Activated naive CD8-positive, alpha-beta T cell treated with anti-CD3 and anti-CD28 coated beads, Interleukin-2, amount 10 ng/mL, durations not matched to agents 7 days and 5 days (primary cell): ENCODE data around the gene SERTAD2. TPM values are rescaled to one million over a fixed set of nuclear protein-coding genes. Genes with fewer than 3 reads are reported as not detected.
A peak's percentile ranks its signal among the peaks of the same experiment; 100 is the strongest.

Experiments
- ATAC-seq: fragments of 150-1000 bp; cut with Tn5 transposase; one replicate; pipeline ENCODE4 v1.10.0; 2021; ENCODE audit warnings: low read depth, moderate library complexity
- POLR2A ChIA-PET: fragments of 350-600 bp; sonication (Branson Sonifier 250); formaldehyde crosslinking; loops from one replicate; lab custom pipeline; 2021; ENCODE audit warnings: antibody characterized with exemption; lab: Charles Lee
- DNase-seq: peaks from one replicate; pipeline ENCODE4 v3.0.0; 2021
- H3K27ac Mint-ChIP-seq: one replicate; pipeline ENCODE4 v1.8.0; 2022; ENCODE audit warnings: mild to moderate bottlenecking, mixed read lengths
- H3K27me3 Mint-ChIP-seq: one replicate; pipeline ENCODE4 v1.8.0; 2022; ENCODE audit warnings: mild to moderate bottlenecking, moderate library complexity, mixed read lengths
- H3K36me3 Mint-ChIP-seq: one replicate; pipeline ENCODE4 v1.8.0; 2021; ENCODE audit warnings: mild to moderate bottlenecking, mixed read lengths
- H3K4me1 Mint-ChIP-seq: one replicate; pipeline ENCODE4 v1.8.0; 2021; ENCODE audit warnings: mixed read lengths
- H3K4me3 Mint-ChIP-seq: one replicate; pipeline ENCODE4 v1.8.0; 2022; ENCODE audit warnings: mild to moderate bottlenecking, moderate library complexity, mixed read lengths
- H3K9me3 Mint-ChIP-seq: one replicate; pipeline ENCODE4 v1.8.0; 2021; ENCODE audit warnings: mixed read lengths
- total RNA-seq, 2 experiments: library from RNA; stranded (reverse); gene quantifications; one replicate each; pipeline ENCODE4 v1.2.3, GENCODE V29; 2021

Gene SERTAD2
- total RNA-seq, 2 experiments from 2014 or later: 27.0 to 27.7 TPM

GRCh38 chr2:64617631-64618151 lies 36.0 kb downstream of the SERTAD2 start:
- H3K9me3 Mint-ChIP-seq: no peaks in the 10 kb centered on the region
- ATAC-seq (no peak), DNase-seq (peak; percentile 9)
- no peak overlapping the region for H3K27ac Mint-ChIP-seq
- peaks cover 18% of the 10 kb centered on the region for H3K27me3 Mint-ChIP-seq
- H3K4me1 Mint-ChIP-seq: peaks cover 3% of the 10 kb centered on the region
- H3K4me3 Mint-ChIP-seq: no peak overlapping the region
- H3K36me3 Mint-ChIP-seq: no peaks in the 10 kb centered on the region
- POLR2A ChIA-PET: interaction anchor here (1.3 to 1.6 kb wide), 2 partner anchors 9 to 16 kb away, joined by 5 to 11 read pairs; no protein-coding TSS in a partner anchor

DNA sequence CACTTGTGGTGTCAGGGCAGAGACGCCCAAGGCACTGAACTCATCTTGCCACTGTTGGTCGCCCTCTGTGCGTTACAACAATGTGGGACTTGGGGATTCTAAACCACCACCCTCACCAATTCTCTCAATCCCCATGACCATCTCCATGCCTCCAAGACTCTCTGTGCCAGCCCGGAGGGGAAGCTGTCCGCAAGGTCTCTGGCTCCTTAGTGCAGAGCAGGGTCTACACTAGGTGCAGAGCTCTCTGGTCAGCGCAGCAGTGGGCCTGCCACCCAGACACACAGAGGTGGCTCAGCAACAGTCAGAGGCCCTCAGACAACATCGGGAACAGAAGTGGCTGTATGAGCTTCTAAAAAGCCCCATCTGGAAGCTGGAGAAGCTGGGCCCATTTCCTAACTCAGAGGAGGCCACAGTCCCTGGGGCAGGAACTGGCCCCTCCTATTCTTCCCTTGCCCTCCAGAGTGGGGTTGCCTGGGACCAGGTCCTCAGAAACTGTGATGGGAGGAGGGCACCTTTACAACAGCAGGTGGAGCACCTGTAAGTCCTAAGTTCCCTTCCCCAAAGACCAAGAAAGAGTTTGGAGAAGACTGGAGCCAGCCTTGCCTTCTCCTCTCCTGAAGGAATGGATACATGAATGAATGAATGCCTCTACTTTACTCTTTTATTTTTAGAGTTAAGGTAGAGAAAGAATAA lies 37.7 kb downstream of the SERTAD2 start:
- Mint-ChIP-seq H3K36me3 (no peaks in the 10 kb centered on the region), H3K4me3 (no peak overlapping the region), H3K4me1 (no peaks in the 10 kb centered on the region), H3K27me3 (peaks cover 28% of the 10 kb centered on the region), H3K9me3 (no peaks in the 10 kb centered on the region), H3K27ac (no peak overlapping the region)
- DNase-seq (peak; percentile 19), ATAC-seq (no peak)
- POLR2A ChIA-PET: interaction anchor here (0.5 kb wide), 1 partner anchor 222 kb away, joined by 3 read pairs; no protein-coding TSS in a partner anchor

DNA sequence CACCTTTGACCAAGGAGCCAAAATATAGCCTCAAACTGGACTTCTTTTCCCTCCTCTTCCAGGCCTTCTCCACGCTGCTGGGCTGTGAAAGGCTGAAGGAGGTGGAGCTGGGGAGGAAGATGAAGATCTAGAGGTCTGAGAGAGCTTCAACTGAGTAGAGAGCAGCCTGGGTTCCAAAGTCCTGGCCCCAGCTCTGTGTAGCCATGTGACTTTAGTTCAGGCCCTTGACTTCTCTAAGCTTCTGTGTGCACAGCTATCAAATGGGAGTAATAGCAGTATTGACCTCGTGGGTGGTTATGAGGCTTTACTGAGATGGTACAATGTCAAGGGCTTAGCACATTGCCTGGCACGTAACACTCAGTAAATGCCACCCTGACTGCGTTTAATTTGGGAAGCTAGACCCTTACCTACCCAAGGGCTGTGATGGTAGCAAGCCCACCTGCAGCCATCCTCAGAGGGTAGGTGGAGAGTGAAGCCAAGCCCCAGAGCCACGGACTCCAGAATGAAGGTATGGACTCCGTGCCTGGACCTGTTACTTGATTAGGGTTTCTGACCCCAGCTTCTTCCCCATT lies 38.4 kb downstream of the SERTAD2 start:
- ATAC-seq: no peak
- POLR2A ChIA-PET: interaction anchor here (0.5 to 0.6 kb wide), 2 partner anchors 135 to 223 kb away, joined by 3 read pairs; no protein-coding TSS in a partner anchor
- H3K36me3 Mint-ChIP-seq: no peaks in the 10 kb centered on the region
- no peak overlapping the region for H3K27ac Mint-ChIP-seq
- no peak for DNase-seq
- H3K27me3 Mint-ChIP-seq: peaks cover 30% of the 10 kb centered on the region
- H3K4me3 Mint-ChIP-seq: no peak overlapping the region
- H3K9me3 Mint-ChIP-seq: no peaks in the 10 kb centered on the region
- no peaks in the 10 kb centered on the region for H3K4me1 Mint-ChIP-seq

- Mint-ChIP-seq H3K4me3 (no peak overlapping the region), H3K36me3 (no peaks in the 10 kb centered on the region), H3K27ac (no peak overlapping the region), H3K9me3 (no peaks in the 10 kb centered on the region), H3K4me1 (peaks cover 4% of the 10 kb centered on the region), H3K27me3 (peaks cover 24% of the 10 kb centered on the region)
- POLR2A ChIA-PET: no interaction called here
- ATAC-seq (no peak), DNase-seq (no peak)
Observed at GRCh38 chr2:64613276-64613675, 40.4 kb downstream of the SERTAD2 start.

GRCh38 chr2:64612575-64613195 lies 41.0 kb downstream of the SERTAD2 start:
- Mint-ChIP-seq H3K27me3 (peaks cover 24% of the 10 kb centered on the region), H3K4me1 (peaks cover 9% of the 10 kb centered on the region), H3K27ac (no peak overlapping the region), H3K9me3 (no peaks in the 10 kb centered on the region), H3K36me3 (no peaks in the 10 kb centered on the region), H3K4me3 (no peak overlapping the region)
- POLR2A ChIA-PET: no interaction called here
- DNase-seq (no peak), ATAC-seq (no peak)

- Mint-ChIP-seq H3K4me3 (peak overlapping the region; percentile 9), H3K27ac (peak overlapping the region; percentile 49)
Observed at GRCh38 chr2:64610316-64610855, 43.3 kb downstream of the SERTAD2 start.

GRCh38 chr2:64609942-64610281 lies 43.8 kb downstream of the SERTAD2 start:
- Mint-ChIP-seq H3K9me3 (no peaks in the 10 kb centered on the region), H3K27ac (no peak overlapping the region), H3K36me3 (no peaks in the 10 kb centered on the region), H3K4me1 (peaks cover 20% of the 10 kb centered on the region), H3K27me3 (peaks cover 19% of the 10 kb centered on the region), H3K4me3 (peak overlapping the region; percentile 74)
- DNase-seq (no peak), ATAC-seq (no peak)
- POLR2A ChIA-PET: interaction anchor here (0.5 to 5.1 kb wide), 6 partner anchors 13 to 519 kb away, joined by 3 to 29 read pairs (median 4); partner anchors contain the start of genes AFTPH and SERTAD2

More at GRCh38 chr2:64610316-64610855, 43.3 kb downstream of the SERTAD2 start:
- Mint-ChIP-seq H3K36me3 (no peaks in the 10 kb centered on the region), H3K4me1 (peaks cover 20% of the 10 kb centered on the region), H3K27me3 (peaks cover 21% of the 10 kb centered on the region), H3K9me3 (no peaks in the 10 kb centered on the region)
- no peak for ATAC-seq
- DNase-seq: no peak
- POLR2A ChIA-PET: interaction anchor here (1.5 to 5.1 kb wide), 2 partner anchors 43 to 86 kb away, joined by 8 to 29 read pairs; partner anchors contain the start of genes AFTPH and SERTAD2

GRCh38 chr2:64609227-64609941 lies 44.3 kb downstream of the SERTAD2 start:
- DNase-seq (peak; percentile 93), ATAC-seq (peak; percentile 80)
- H3K4me1 Mint-ChIP-seq: peaks cover 20% of the 10 kb centered on the region
- peaks cover 2% of the 10 kb centered on the region for H3K9me3 Mint-ChIP-seq
- peak overlapping the region; percentile 79 for H3K27ac Mint-ChIP-seq
- peak overlapping the region; percentile 74 for H3K4me3 Mint-ChIP-seq
- peaks cover 19% of the 10 kb centered on the region for H3K27me3 Mint-ChIP-seq
- POLR2A ChIA-PET: interaction anchor here (0.5 to 5.1 kb wide), 13 partner anchors 8 to 519 kb away, joined by 3 to 29 read pairs (median 3); partner anchors contain the start of genes AFTPH and SERTAD2
- no peaks in the 10 kb centered on the region for H3K36me3 Mint-ChIP-seq

DNA sequence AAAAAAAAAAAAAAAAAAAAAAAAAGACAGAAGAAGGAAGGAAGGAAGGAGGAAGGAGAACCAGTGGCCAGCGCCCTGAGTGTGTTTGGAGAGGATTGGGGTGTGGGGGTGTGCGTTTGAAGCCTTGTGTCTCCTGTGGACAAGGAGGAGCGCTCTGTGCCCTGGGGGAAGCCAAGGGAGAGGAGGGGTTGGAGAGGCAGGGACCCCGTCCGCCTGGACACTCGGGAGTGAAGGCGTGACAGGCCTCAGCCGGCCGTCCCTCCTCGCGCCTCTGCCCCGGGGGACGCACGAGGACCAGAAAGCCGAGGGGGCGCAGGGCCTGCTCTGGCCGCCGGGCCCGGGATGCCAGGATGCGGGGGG lies 44.9 kb downstream of the SERTAD2 start:
- peaks cover 20% of the 10 kb centered on the region for H3K4me1 Mint-ChIP-seq
- peaks cover 3% of the 10 kb centered on the region for H3K9me3 Mint-ChIP-seq
- H3K36me3 Mint-ChIP-seq: no peaks in the 10 kb centered on the region
- DNase-seq (no peak), ATAC-seq (peak; percentile 6)
- H3K4me3 Mint-ChIP-seq: peak overlapping the region; percentile 76
- H3K27me3 Mint-ChIP-seq: peaks cover 19% of the 10 kb centered on the region
- H3K27ac Mint-ChIP-seq: peak overlapping the region; percentile 77
- POLR2A ChIA-PET: interaction anchor here (0.6 to 5.1 kb wide), 11 partner anchors 9 to 441 kb away, joined by 3 to 29 read pairs (median 3); partner anchors contain the start of genes AFTPH and SERTAD2

DNA sequence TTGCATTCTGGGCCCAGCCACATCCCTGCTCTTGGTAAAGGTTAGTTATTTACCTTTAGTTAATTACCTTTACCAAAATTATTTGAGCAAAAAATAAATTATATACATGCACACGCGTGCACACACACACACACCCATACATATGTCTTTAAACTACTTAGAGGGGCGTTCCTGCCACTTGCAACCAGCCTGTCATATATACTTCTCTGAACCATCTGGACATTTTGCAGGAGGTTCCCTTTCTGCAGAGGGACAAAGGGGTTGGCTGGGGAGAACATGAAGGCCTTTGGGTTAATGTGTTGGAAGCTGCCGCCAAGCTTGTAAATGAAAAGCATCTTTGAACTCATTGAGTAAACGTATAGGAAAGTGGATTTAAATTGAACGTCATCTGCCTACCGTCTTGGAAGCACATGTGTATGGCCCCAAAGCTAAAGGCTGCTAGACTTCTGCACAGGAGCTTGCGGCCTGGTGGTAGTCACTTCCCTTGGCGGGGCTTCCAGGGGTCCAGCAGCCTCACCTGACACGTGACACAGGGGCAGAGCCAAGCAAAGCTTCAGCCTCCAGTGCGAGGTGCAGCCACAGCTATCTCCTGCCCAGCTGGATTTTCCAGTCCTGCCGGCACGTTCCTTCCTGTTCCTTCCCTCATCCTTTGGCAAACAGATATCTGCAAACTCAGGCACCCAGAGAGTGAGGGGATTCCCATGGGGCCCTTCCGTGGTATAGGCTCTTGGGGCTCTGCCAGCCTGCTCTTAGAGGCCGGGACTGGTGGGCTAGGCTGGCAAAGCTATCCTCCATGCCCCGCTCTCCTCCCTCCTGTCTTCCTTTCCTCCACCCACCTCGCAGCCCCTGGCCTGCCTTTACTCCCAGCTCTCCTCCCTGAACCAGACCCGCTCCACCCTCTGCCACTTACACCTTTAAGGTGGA lies 46.1 kb downstream of the SERTAD2 start:
- no peaks in the 10 kb centered on the region for H3K36me3 Mint-ChIP-seq
- no peak for DNase-seq
- H3K4me1 Mint-ChIP-seq: peaks cover 20% of the 10 kb centered on the region
- peak overlapping the region; percentile 68 for H3K27ac Mint-ChIP-seq
- H3K4me3 Mint-ChIP-seq: peak overlapping the region; percentile 76
- POLR2A ChIA-PET: interaction anchor here (0.5 to 5.1 kb wide), 12 partner anchors 10 to 465 kb away, joined by 3 to 29 read pairs (median 3); partner anchors contain the start of genes AFTPH and SERTAD2
- ATAC-seq: no peak
- peaks cover 14% of the 10 kb centered on the region for H3K27me3 Mint-ChIP-seq
- H3K9me3 Mint-ChIP-seq: peaks cover 3% of the 10 kb centered on the region

DNA sequence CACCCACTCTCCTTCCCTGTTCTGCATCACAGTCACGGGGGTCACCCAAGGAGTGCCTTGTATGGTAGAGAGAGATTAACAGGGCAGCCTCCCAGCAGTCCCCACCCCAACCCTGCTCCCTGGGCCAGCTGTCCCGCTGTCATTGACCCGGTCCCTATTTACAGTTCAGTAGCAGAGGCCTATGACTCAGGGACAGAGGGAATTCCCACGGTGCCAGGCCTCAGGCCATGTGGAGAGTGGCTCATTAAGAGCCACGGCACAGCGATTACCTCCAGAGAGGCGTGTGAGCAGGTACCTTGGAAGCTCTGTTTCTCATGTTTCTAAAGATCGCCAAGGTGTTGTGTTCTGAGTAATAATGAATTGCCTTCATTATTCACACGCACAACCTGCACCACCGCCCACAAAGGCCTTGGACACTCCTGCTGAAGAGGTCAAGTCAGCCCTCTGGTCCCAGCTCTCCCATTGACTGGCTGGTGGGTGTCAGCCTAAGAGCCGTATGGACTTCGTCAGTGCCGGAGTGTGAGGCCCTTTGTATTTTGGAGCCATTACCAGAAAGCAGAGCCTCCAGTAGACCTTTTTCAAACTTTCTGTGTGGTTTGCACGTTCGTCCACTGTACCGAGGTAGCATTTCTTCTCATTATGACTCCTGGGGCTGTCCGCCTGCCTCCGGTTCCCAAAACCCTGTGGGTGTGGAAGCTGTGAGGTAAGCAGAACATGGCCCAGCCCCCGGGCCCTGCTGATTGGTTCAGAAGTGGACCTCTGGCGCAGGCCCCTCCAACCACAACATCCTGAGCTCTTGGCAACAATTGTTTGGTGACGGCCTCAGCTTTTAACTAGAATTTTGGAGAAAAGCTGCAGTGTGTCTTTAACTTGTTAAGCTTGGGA lies 47.0 kb downstream of the SERTAD2 start:
- Mint-ChIP-seq H3K4me3 (peak overlapping the region; percentile 76), H3K9me3 (peaks cover 3% of the 10 kb centered on the region), H3K27ac (peak overlapping the region; percentile 65), H3K27me3 (peaks cover 10% of the 10 kb centered on the region), H3K4me1 (peaks cover 20% of the 10 kb centered on the region), H3K36me3 (no peaks in the 10 kb centered on the region)
- POLR2A ChIA-PET: interaction anchor here (0.6 to 5.1 kb wide), 10 partner anchors 13 to 465 kb away, joined by 3 to 29 read pairs (median 3); partner anchors contain the start of genes AFTPH and SERTAD2
- peak; percentile 92 for ATAC-seq
- peak; percentile 78 for DNase-seq
